Lower leg skin (tissue), 4 donors: ENCODE results near the gene PANX1. TPM values are rescaled to one million over a fixed set of nuclear protein-coding genes. Genes with fewer than 3 reads are reported as not detected.
"Not testable (repeated sequence)": the region's sequence is repeated elsewhere in the genome, so short reads cannot be mapped to it uniquely, and the experiment has no call there.

Experiments
- DNase-seq, 2 donors: peaks; one replicate each; pipeline ENCODE4 v3.0.0-alpha.2; 2019; ENCODE audit warnings: low spot score in 2 of 2
- H3K4me3 ChIP-seq: fragments of 200-600 bp; sonication (generic); 2 replicates; pipeline ENCODE4 v1.5.1; 2017; ENCODE audit warnings: mild to moderate bottlenecking, low read depth; ENCODE audit not compliant: poor library complexity, severe bottlenecking
- CTCF ChIP-seq, 3 donors: fragments of 450-650 bp; IDR thresholded peaks; one replicate each; pipeline ENCODE4 v1.5.1; 2016; ENCODE audit warnings: antibody characterized with exemption in 3 of 3, mild to moderate bottlenecking in 3 of 3, moderate library complexity in 2 of 3
- POLR2A ChIP-seq, 2 donors: fragments of 450-650 bp; IDR thresholded peaks; one replicate each; pipeline ENCODE4 v1.6.1; 2016 to 2017; ENCODE audit warnings: antibody characterized with exemption in 2 of 2, mild to moderate bottlenecking in 1 of 2, moderate library complexity in 1 of 2
- WGBS, 2 donors: methylation state at CpG; one replicate each; pipeline ENCODE4 v1.1.5; 2018; 5-methylcytosine and 5-hydroxymethylcytosine counted together
- intact Hi-C: fragments of 100-400 bp; cut with DNase I; formaldehyde crosslinking; loops from one replicate; pipeline ENCODE4 v1.15.0; 2023; ENCODE audit warnings: low total_unique reads
- total RNA-seq, 4 donors: library from RNA; depleted of rRNA; stranded (reverse); fragments of >200 nt; gene quantifications; one replicate each; pipeline ENCODE4 v1.1.0, GENCODE V29; 2016

The PANX1 gene
- total RNA-seq, 4 donors from 2014 or later: 15.1 to 27.7 (median 21.6) TPM

DNA sequence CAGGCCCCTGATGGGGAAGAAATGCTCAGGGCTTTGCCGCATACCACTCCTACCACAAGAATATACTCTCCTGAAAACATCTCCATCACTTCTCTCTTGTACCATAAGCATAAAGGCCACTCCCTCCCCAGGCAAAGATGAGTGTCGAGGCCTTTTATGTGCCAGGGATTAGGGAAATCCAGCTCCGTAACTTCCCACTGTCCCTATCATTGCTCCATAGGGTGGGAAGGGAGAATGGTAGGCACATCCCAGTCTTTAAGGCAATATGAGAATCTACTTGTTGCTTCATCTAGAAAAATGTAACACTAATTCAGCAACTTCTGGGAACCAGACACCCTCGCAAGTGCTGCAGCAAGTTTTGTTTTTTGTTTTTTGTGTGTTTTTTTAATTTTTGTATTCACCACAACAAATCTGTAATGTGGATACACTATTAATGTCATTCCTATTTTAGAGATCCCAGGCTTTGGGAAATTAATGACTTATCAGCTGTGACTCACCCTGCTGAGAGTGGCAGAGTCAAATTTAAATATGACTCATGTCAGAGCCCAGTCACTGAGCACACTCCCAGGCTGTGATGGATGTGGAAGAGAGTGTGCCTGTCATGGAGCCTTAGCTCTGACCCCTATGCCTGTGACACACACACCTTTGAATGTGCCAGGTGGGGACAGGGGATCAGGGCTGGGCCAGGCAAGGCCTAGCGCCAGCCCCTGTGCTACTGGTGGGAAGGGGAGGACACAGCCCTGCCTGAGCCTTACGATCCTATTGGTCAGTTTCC is 23.4 kb downstream of the PANX1 start:
- no peak for TF ChIP-seq CTCF (IDR thresholded peaks at IDR 0.05)
- no peak overlapping the region for H3K4me3 ChIP-seq
- peak in 1 of 2 donors; percentile 37 for DNase-seq
- WGBS, 2 donors: 40 to 65% methylated on average over 6 of the region's 6 CpGs
- intact Hi-C loops: no loop called here

GRCh38 chr11:94152678-94153065 is 24.0 kb downstream of the PANX1 start:
- no peak for DNase-seq
- whole genome bisulfite sequencing, 2 donors: 56 to 70% methylated on average over 6 of the region's 6 CpGs
- intact Hi-C loops: no loop called here
- TF ChIP-seq POLR2A (IDR thresholded peaks at IDR 0.05): no peak
- no peak for TF ChIP-seq CTCF (IDR thresholded peaks at IDR 0.05)
- no peak overlapping the region for H3K4me3 ChIP-seq

GRCh38 chr11:94153320-94153719 is 24.7 kb downstream of the PANX1 start:
- H3K4me3 ChIP-seq: no peak overlapping the region
- TF ChIP-seq CTCF (IDR thresholded peaks at IDR 0.05) (no peak), POLR2A (IDR thresholded peaks at IDR 0.05) (no peak)
- WGBS, 2 donors: 71 to 86% methylated on average over 3 of the region's 3 CpGs
- DNase-seq: no peak
- intact Hi-C loops: no loop called here

GRCh38 chr11:94154095-94154856 is 25.6 kb downstream of the PANX1 start:
- WGBS, 2 donors: 81 to 86% methylated on average over 3 of the region's 3 CpGs
- H3K4me3 ChIP-seq: no peak overlapping the region
- DNase-seq: no peak
- TF ChIP-seq CTCF (IDR thresholded peaks at IDR 0.05): no peak
- no peak for TF ChIP-seq POLR2A (IDR thresholded peaks at IDR 0.05)
- intact Hi-C loops: no loop called here

GRCh38 chr11:94157339-94157738 is 28.7 kb downstream of the PANX1 start:
- H3K4me3 ChIP-seq, intact Hi-C loops, DNase-seq: not testable (repeated sequence)
- WGBS, 2 donors: 96 to 100% methylated on average over 3 of the region's 3 CpGs

- intact Hi-C loops: no loop called here
- TF ChIP-seq CTCF (IDR thresholded peaks at IDR 0.05): no peak
- no peak for TF ChIP-seq POLR2A (IDR thresholded peaks at IDR 0.05)
- no peak for DNase-seq
- no peak overlapping the region for H3K4me3 ChIP-seq
- WGBS, 2 donors: 95 to 96% methylated on average over 1 of the region's 1 CpG
Measured at GRCh38 chr11:94168882-94169281, 40.2 kb downstream of the PANX1 start.
